Measurements from ENCODE around the gene P2RY13. TPM values are rescaled to one million over a fixed set of nuclear protein-coding genes. Genes with fewer than 3 reads are reported as not detected.

The P2RY13 gene
- total and polyA plus RNA-seq, 9 donors: 0.38 to 1.7 (median 1.1) TPM

GRCh38 chr3:151327571-151328198, 1.7 kb downstream of the P2RY13 start:
- WGBS (ENCODE audit: insufficient coverage): no CpG with 5 or more reads among the region's 3 CpGs
- Histone ChIP-seq H3K36me3 (ENCODE audit: control insufficient read depth, insufficient read depth, low read length) (no peaks in the 10 kb centered on the region), H3K9me3 (replicated peaks; ENCODE audit: control insufficient read depth, low read depth, low read length) (no peaks in the 10 kb centered on the region), H3K27ac (ENCODE audit: low read length) (no peak overlapping the region), H3K4me1 (ENCODE audit: control insufficient read depth, insufficient read depth, low read length) (no peaks in the 10 kb centered on the region), H3K4me3 (ENCODE audit: low read length) (peak overlapping the region; percentile 0), H3K27me3 (ENCODE audit: control insufficient read depth, insufficient read depth, low read length) (no peaks in the 10 kb centered on the region)
- peak; percentile 33 for DNase-seq

GRCh38 chr3:151322511-151322910, 6.8 kb downstream of the P2RY13 start:
- DNase-seq: no peak
- no peaks in the 10 kb centered on the region for H3K9me3 ChIP-seq (replicated peaks; ENCODE audit: control insufficient read depth, low read depth, low read length)
- H3K36me3 ChIP-seq (ENCODE audit: control insufficient read depth, insufficient read depth, low read length): no peaks in the 10 kb centered on the region
- no peaks in the 10 kb centered on the region for H3K4me1 ChIP-seq (ENCODE audit: control insufficient read depth, insufficient read depth, low read length)
- H3K27ac ChIP-seq (ENCODE audit: low read length): no peak overlapping the region
- H3K4me3 ChIP-seq (ENCODE audit: low read length): no peak overlapping the region
- H3K27me3 ChIP-seq (ENCODE audit: control insufficient read depth, insufficient read depth, low read length): no peaks in the 10 kb centered on the region
- WGBS (ENCODE audit: insufficient coverage): no CpG with 5 or more reads among the region's 1 CpG

DNA sequence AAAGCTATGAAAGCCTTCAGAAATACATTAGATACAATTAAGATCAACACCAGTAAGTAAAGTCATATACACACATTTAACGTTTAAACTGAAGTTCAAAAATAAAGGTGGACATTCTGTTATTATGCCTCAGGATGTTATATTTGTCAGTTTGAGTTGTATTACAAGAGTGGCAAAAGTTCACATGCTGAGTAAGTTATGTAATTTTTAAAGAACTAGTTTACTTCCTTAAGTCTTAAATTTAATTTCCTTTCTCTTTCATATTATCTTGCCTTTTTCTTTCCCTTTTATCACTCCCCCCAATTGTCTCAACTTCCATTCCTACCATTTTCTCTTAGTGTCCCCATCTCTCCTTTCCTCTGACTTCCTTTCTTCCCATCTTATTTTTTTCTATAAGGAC, 7.8 kb downstream of the P2RY13 start:
- Histone ChIP-seq H3K36me3 (ENCODE audit: control insufficient read depth, insufficient read depth, low read length) (no peaks in the 10 kb centered on the region), H3K4me3 (ENCODE audit: low read length) (no peak overlapping the region), H3K27ac (ENCODE audit: low read length) (no peak overlapping the region), H3K4me1 (ENCODE audit: control insufficient read depth, insufficient read depth, low read length) (no peaks in the 10 kb centered on the region), H3K9me3 (replicated peaks; ENCODE audit: control insufficient read depth, low read depth, low read length) (no peaks in the 10 kb centered on the region), H3K27me3 (ENCODE audit: control insufficient read depth, insufficient read depth, low read length) (no peaks in the 10 kb centered on the region)
- no CpG with 5 or more reads among the region's 1 CpG for WGBS (ENCODE audit: insufficient coverage)
- no peak for DNase-seq

- Histone ChIP-seq H3K27ac (ENCODE audit: low read length) (no peak overlapping the region), H3K4me1 (ENCODE audit: control insufficient read depth, insufficient read depth, low read length) (no peaks in the 10 kb centered on the region), H3K4me3 (ENCODE audit: low read length) (no peak overlapping the region), H3K27me3 (ENCODE audit: control insufficient read depth, insufficient read depth, low read length) (no peaks in the 10 kb centered on the region), H3K36me3 (ENCODE audit: control insufficient read depth, insufficient read depth, low read length) (no peaks in the 10 kb centered on the region), H3K9me3 (replicated peaks; ENCODE audit: control insufficient read depth, low read depth, low read length) (no peaks in the 10 kb centered on the region)
- DNase-seq: no peak
- WGBS (ENCODE audit: insufficient coverage): no CpG with 5 or more reads among the region's 2 CpGs
Measured at GRCh38 chr3:151320131-151320530, 9.2 kb downstream of the P2RY13 start.

DNA sequence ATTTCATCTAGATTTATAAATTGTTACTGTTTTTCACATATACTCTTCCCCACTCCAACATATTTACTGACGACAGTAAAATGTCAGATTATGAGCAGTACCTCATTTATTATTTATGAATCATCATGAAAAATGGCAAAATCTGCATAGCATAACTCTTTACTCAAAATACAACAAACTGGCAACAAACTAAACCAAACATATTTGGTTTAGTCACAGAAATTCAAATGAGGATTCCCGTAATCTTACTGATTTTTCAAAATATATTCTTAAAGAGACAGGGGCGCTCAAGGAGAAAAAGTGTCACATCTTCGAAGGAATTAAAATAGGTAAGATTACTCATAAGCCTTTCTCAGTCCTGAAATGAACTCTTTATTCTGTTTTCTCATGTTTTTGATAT, 9.7 kb downstream of the P2RY13 start:
- WGBS (ENCODE audit: insufficient coverage): no CpG with 5 or more reads among the region's 4 CpGs
- Histone ChIP-seq H3K4me1 (ENCODE audit: control insufficient read depth, insufficient read depth, low read length) (no peaks in the 10 kb centered on the region), H3K27me3 (ENCODE audit: control insufficient read depth, insufficient read depth, low read length) (no peaks in the 10 kb centered on the region), H3K27ac (ENCODE audit: low read length) (no peak overlapping the region), H3K4me3 (ENCODE audit: low read length) (no peak overlapping the region), H3K9me3 (replicated peaks; ENCODE audit: control insufficient read depth, low read depth, low read length) (no peaks in the 10 kb centered on the region), H3K36me3 (ENCODE audit: control insufficient read depth, insufficient read depth, low read length) (no peaks in the 10 kb centered on the region)
- DNase-seq: no peak

- H3K9me3 ChIP-seq (replicated peaks; ENCODE audit: control insufficient read depth, low read depth, low read length): no peaks in the 10 kb centered on the region
- DNase-seq: peak; percentile 21
- H3K36me3 ChIP-seq (ENCODE audit: control insufficient read depth, insufficient read depth, low read length): no peaks in the 10 kb centered on the region
- H3K4me1 ChIP-seq (ENCODE audit: control insufficient read depth, insufficient read depth, low read length): no peaks in the 10 kb centered on the region
- no peak overlapping the region for H3K27ac ChIP-seq (ENCODE audit: low read length)
- no peaks in the 10 kb centered on the region for H3K27me3 ChIP-seq (ENCODE audit: control insufficient read depth, insufficient read depth, low read length)
- 94% methylated on average over 3 of the region's 7 CpGs for WGBS (ENCODE audit: insufficient coverage)
- no peak overlapping the region for H3K4me3 ChIP-seq (ENCODE audit: low read length)
Measured at GRCh38 chr3:151318991-151319390, 10.4 kb downstream of the P2RY13 start.

DNA sequence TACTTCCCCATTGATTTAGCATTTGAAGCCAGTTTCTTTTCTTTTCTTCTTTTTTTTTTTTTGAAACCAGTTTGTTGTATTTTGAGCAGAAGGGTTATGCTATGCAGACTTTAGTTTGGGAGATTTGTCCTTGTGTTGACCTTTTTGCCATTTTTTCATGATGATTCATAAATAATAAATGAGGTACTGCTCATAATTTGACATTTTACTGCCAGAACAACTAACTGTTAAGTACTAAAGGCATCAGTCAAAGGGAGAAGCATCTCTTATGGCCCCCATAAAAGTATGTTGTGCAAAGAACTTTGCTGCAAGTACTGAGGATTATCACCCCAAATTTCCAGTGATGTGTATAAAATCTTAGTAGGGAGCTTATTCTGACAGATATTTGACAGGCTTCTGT, 11.0 kb downstream of the P2RY13 start:
- no peak overlapping the region for H3K27ac ChIP-seq (ENCODE audit: low read length)
- no peak for DNase-seq

GRCh38 chr3:151316267-151316991, 12.9 kb downstream of the P2RY13 start, which contains the start of gene GPR87:
GPR87 (minus strand) TSS chr3:151316820; CDS start chr3:151300100, 16,720 bp downstream.
- H3K27me3 ChIP-seq (ENCODE audit: control insufficient read depth, insufficient read depth, low read length): no peaks in the 10 kb centered on the region
- no peaks in the 10 kb centered on the region for H3K36me3 ChIP-seq (ENCODE audit: control insufficient read depth, insufficient read depth, low read length)
- H3K27ac ChIP-seq (ENCODE audit: low read length): no peak within 1 kb of the TSS
- H3K9me3 ChIP-seq (replicated peaks; ENCODE audit: control insufficient read depth, low read depth, low read length): no peaks in the 10 kb centered on the region
- no peaks in the 10 kb centered on the region for H3K4me1 ChIP-seq (ENCODE audit: control insufficient read depth, insufficient read depth, low read length)
- 33% methylated on average over 1 of the region's 7 CpGs for WGBS (ENCODE audit: insufficient coverage)
- no peak within 1 kb of the TSS for H3K4me3 ChIP-seq (ENCODE audit: low read length)
- DNase-seq: no peak

More for the DNA sequence above, 11.0 kb downstream of the P2RY13 start:
- H3K4me1 ChIP-seq (ENCODE audit: control insufficient read depth, insufficient read depth, low read length): no peaks in the 10 kb centered on the region
- no peaks in the 10 kb centered on the region for H3K9me3 ChIP-seq (replicated peaks; ENCODE audit: control insufficient read depth, low read depth, low read length)
- no peak overlapping the region for H3K4me3 ChIP-seq (ENCODE audit: low read length)
- no peaks in the 10 kb centered on the region for H3K36me3 ChIP-seq (ENCODE audit: control insufficient read depth, insufficient read depth, low read length)
- no peaks in the 10 kb centered on the region for H3K27me3 ChIP-seq (ENCODE audit: control insufficient read depth, insufficient read depth, low read length)

GRCh38 chr3:151315846-151316245, 13.5 kb downstream of the P2RY13 start:
- no peak for DNase-seq
- no CpG with 5 or more reads among the region's 2 CpGs for WGBS (ENCODE audit: insufficient coverage)

GRCh38 chr3:151315136-151315535, 14.2 kb downstream of the P2RY13 start:
- H3K4me3 ChIP-seq (ENCODE audit: low read length): no peak overlapping the region
- no peaks in the 10 kb centered on the region for H3K36me3 ChIP-seq (ENCODE audit: control insufficient read depth, insufficient read depth, low read length)
- no peaks in the 10 kb centered on the region for H3K9me3 ChIP-seq (replicated peaks; ENCODE audit: control insufficient read depth, low read depth, low read length)
- no peak overlapping the region for H3K27ac ChIP-seq (ENCODE audit: low read length)
- no CpG with 5 or more reads among the region's 2 CpGs for WGBS (ENCODE audit: insufficient coverage)
- DNase-seq: no peak
- H3K4me1 ChIP-seq (ENCODE audit: control insufficient read depth, insufficient read depth, low read length): no peaks in the 10 kb centered on the region
- no peaks in the 10 kb centered on the region for H3K27me3 ChIP-seq (ENCODE audit: control insufficient read depth, insufficient read depth, low read length)

More at GRCh38 chr3:151315846-151316245, 13.5 kb downstream of the P2RY13 start:
- H3K27ac ChIP-seq (ENCODE audit: low read length): no peak overlapping the region
- H3K9me3 ChIP-seq (replicated peaks; ENCODE audit: control insufficient read depth, low read depth, low read length): no peaks in the 10 kb centered on the region
- no peaks in the 10 kb centered on the region for H3K27me3 ChIP-seq (ENCODE audit: control insufficient read depth, insufficient read depth, low read length)
- no peaks in the 10 kb centered on the region for H3K36me3 ChIP-seq (ENCODE audit: control insufficient read depth, insufficient read depth, low read length)
- H3K4me1 ChIP-seq (ENCODE audit: control insufficient read depth, insufficient read depth, low read length): no peaks in the 10 kb centered on the region
- H3K4me3 ChIP-seq (ENCODE audit: low read length): no peak overlapping the region

Measured in muscle of leg (tissue), 11 donors.